OCI-LY3 (cell line): ENCODE results near the gene ABI2.
"Not testable (repeated sequence)": the region's sequence is repeated elsewhere in the genome, so short reads cannot be mapped to it uniquely, and the experiment has no call there.

Experiments
- CTCF ChIP-seq: fragments of 200-600, 300-600 bp; sonication (generic); IDR thresholded peaks from 2 replicates; pipeline ENCODE4 v1.5.1; 2014; ENCODE audit warnings: antibody characterized with exemption, low read length, low read depth
- EZH2phosphoT487 ChIP-seq: fragments of 200-600 bp; shearing (Covaris generic); IDR thresholded peaks from 2 replicates; pipeline ENCODE4 v1.6.1; 2018; ENCODE audit warnings: antibody characterized with exemption, mixed run types, low read depth

DNA sequence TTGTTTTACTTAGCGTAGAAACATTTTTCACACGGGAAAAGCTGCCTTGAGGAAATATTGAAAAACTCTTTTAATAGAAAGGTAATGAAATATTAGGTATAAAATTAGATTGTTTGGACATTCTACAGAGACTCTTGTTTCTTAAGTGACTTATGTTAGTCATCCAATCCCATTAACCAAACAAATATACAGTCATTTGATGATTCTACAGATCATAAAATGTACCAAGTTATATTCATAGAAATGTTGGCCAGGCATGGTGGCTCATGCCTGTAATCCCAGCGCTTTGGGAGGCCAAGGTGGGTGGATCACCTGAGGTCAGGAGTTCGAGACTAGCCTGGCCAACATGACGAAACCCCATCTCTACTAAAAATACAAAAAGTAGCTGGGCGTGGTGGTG, 60.0 kb downstream of the ABI2 start:
- not testable (repeated sequence) for TF ChIP-seq CTCF, EZH2phosphoT487
